Measurements from ENCODE around the gene GRIA3. TPM values are rescaled to one million over a fixed set of nuclear protein-coding genes. Genes with fewer than 3 reads are reported as not detected.

GRIA3 gene
- polyA plus RNA-seq, 1 of the 3 experiments (the other 2 are of a cell fraction), result 0.15 TPM

GRCh38 chrX:123486297-123486696 is 302.2 kb downstream of the GRIA3 start (continued):
- TF ChIP-seq, protein P1, sequence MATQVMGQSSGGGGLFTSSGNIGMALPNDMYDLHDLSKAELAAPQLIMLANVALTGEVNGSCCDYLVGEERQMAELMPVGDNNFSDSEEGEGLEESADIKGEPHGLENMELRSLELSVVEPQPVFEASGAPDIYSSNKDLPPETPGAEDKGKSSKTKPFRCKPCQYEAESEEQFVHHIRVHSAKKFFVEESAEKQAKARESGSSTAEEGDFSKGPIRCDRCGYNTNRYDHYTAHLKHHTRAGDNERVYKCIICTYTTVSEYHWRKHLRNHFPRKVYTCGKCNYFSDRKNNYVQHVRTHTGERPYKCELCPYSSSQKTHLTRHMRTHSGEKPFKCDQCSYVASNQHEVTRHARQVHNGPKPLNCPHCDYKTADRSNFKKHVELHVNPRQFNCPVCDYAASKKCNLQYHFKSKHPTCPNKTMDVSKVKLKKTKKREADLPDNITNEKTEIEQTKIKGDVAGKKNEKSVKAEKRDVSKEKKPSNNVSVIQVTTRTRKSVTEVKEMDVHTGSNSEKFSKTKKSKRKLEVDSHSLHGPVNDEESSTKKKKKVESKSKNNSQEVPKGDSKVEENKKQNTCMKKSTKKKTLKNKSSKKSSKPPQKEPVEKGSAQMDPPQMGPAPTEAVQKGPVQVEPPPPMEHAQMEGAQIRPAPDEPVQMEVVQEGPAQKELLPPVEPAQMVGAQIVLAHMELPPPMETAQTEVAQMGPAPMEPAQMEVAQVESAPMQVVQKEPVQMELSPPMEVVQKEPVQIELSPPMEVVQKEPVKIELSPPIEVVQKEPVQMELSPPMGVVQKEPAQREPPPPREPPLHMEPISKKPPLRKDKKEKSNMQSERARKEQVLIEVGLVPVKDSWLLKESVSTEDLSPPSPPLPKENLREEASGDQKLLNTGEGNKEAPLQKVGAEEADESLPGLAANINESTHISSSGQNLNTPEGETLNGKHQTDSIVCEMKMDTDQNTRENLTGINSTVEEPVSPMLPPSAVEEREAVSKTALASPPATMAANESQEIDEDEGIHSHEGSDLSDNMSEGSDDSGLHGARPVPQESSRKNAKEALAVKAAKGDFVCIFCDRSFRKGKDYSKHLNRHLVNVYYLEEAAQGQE (IDR thresholded peaks at IDR 0.05; ENCODE audit: low read depth, low read length), result no peak
- TF ChIP-seq GABPA (IDR thresholded peaks at IDR 0.05; ENCODE audit: low read depth), result no peak

- ChIA-PET CTCF (no interaction called here), POLR2A (no interaction called here)
- Histone ChIP-seq H3F3A (replicated peaks; ENCODE audit: insufficient read depth) (no peaks in the 10 kb centered on the region), H3K27ac (ENCODE audit: low read depth in 2 of 2, low read length in 1 of 2) (no peak overlapping the region), H4K20me1 (ENCODE audit: insufficient read depth) (no peaks in the 10 kb centered on the region), H3K9ac (no peak overlapping the region), H3K4me1 (ENCODE audit: control insufficient read depth in 1 of 2, insufficient read depth in 2 of 2, low read depth in 1 of 2, low read length in 1 of 2) (no peaks in the 10 kb centered on the region; a peak in 2 of 4 replicates), H3K36me3 (replicated peaks in 1 of 2; ENCODE audit: control insufficient read depth in 1 of 2, insufficient read depth in 2 of 2, low read length in 1 of 2) (no peaks in the 10 kb centered on the region), H3K9me3 (no peaks in the 10 kb centered on the region), H3K4me2 (no peak overlapping the region), H3K27me3 (ENCODE audit: insufficient read depth) (no peaks in the 10 kb centered on the region), H3K4me3 (ENCODE audit: low read depth in 2 of 2, low read length in 1 of 2) (no peak overlapping the region), H3K79me2 (ENCODE audit: insufficient read depth) (no peaks in the 10 kb centered on the region), H2AFZ (ENCODE audit: low read depth) (no peak overlapping the region), H3K9me2 (no peaks in the 10 kb centered on the region)
- WGBS (ENCODE audit: low lambda C conversion rate), result 38% methylated on average over 1 of the region's 1 CpG
- DNase-seq, result no peak
- TF ChIP-seq ZBTB33 (IDR thresholded peaks at IDR 0.05; ENCODE audit: borderline replicate concordance, low read depth) (no peak), SMC3 (IDR thresholded peaks at IDR 0.05; ENCODE audit: low read depth, low read length) (no peak), FOSL2 (IDR thresholded peaks at IDR 0.05; ENCODE audit: borderline replicate concordance, low read depth) (no peak), FOXJ3 (CRISPR knock-in tag; IDR thresholded peaks at IDR 0.05) (no peak), JUND (IDR thresholded peaks at IDR 0.05) (no peak), EP300 (IDR thresholded peaks at IDR 0.05; ENCODE audit: borderline replicate concordance in 1 of 2, low read depth in 1 of 2, low read length in 1 of 2) (no peak), TEAD4 (IDR thresholded peaks at IDR 0.05; ENCODE audit: borderline replicate concordance, insufficient read depth) (no peak)
- TF ChIP-seq, protein P2, sequence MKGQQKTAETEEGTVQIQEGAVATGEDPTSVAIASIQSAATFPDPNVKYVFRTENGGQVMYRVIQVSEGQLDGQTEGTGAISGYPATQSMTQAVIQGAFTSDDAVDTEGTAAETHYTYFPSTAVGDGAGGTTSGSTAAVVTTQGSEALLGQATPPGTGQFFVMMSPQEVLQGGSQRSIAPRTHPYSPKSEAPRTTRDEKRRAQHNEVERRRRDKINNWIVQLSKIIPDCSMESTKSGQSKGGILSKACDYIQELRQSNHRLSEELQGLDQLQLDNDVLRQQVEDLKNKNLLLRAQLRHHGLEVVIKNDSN (IDR thresholded peaks at IDR 0.05; ENCODE audit: borderline replicate concordance, low read depth), result no peak
- TF ChIP-seq, protein P3, sequence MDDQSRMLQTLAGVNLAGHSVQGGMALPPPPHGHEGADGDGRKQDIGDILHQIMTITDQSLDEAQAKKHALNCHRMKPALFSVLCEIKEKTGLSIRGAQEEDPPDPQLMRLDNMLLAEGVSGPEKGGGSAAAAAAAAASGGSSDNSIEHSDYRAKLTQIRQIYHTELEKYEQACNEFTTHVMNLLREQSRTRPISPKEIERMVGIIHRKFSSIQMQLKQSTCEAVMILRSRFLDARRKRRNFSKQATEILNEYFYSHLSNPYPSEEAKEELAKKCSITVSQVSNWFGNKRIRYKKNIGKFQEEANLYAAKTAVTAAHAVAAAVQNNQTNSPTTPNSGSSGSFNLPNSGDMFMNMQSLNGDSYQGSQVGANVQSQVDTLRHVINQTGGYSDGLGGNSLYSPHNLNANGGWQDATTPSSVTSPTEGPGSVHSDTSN (IDR thresholded peaks at IDR 0.05), result no peak
- TF ChIP-seq, protein P1 (IDR thresholded peaks at IDR 0.05; ENCODE audit: low read depth, low read length), result no peak
Measured at GRCh38 chrX:123487236-123487635, 303.2 kb downstream of the GRIA3 start.
